GM12891 (cell line): ENCODE data around the gene SETD2.
A peak's percentile ranks its signal among the peaks of the same experiment; 100 is the strongest.

Experiments used
- DNase-seq: peaks from one replicate; pipeline ENCODE4 v3.0.0; 2011; ENCODE audit warnings: low spot score; ENCODE audit not compliant: insufficient read length
- FAIRE-seq: peaks from 2 replicates; lab custom pipeline; 2011; peaks lifted over from hg19 to GRCh38; lab: Jason Lieb, UNC
- PAX5 ChIP-seq: IDR thresholded peaks from 2 replicates; pipeline ENCODE4 v1.6.1; 2011; ENCODE audit warnings: low read length, moderate library complexity, mild to moderate bottlenecking; ENCODE audit not compliant: insufficient read depth, severe bottlenecking
- POLR2A ChIP-seq: IDR thresholded peaks from 2 replicates; pipeline ENCODE4 v1.6.1; 2011; ENCODE audit warnings: low read depth, low read length, control low read depth
- POLR2AphosphoS5 ChIP-seq: IDR thresholded peaks from 2 replicates; pipeline ENCODE4 v1.6.1; 2011; ENCODE audit warnings: low read depth, low read length, control low read depth
- POU2F2 ChIP-seq: IDR thresholded peaks from 2 replicates; pipeline ENCODE4 v1.6.1; 2011; ENCODE audit warnings: low read depth, mild to moderate bottlenecking, control low read depth, low read length, moderate library complexity
- SPI1 ChIP-seq: IDR thresholded peaks from 2 replicates; pipeline ENCODE4 v1.6.1; 2011; ENCODE audit warnings: low read depth, low read length, control low read depth
- TAF1 ChIP-seq: IDR thresholded peaks from 2 replicates; pipeline ENCODE4 v1.6.1; 2011; ENCODE audit warnings: low read depth, low read length, control low read depth

SETD2 gene

DNA sequence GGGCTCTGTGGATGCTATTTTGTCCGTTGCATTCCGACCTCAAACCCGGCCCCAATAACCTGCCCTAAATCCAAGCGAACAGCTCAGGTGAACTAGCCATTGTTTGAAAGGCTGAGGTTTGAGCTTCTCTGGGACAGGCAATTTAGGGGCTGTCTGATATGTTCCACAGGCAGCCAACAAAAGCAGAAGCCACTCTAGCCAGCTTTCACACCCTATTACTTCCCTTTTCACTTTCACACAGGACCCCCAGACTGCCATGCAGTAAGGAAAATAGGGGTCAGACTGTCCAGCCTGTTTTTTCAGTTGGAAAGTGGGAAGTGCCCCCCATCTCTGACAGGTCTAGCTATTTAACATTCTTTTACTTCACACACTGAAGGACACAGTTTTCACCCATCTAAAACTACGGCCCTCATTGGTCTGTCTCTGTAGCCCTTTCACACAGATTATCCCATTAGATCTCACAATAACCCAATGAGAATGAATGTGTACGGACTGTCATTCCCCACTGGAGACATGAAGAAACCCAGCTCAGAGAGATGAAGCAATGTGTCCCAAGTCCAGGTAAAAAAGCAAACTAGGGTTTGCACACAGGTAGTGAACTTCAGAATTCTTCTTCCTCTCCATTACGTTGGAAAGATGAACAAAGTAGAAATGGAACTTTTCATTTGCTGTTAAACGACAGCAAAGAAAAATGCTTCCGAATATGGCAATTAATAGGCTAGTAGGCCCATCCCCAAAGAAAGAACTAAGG lies 189.3 kb downstream of the SETD2 start:
- DNase-seq: no peak
- peak; percentile 78 for TF ChIP-seq SPI1
- TF ChIP-seq TAF1: no peak
- peak; percentile 91 for FAIRE-seq

DNA sequence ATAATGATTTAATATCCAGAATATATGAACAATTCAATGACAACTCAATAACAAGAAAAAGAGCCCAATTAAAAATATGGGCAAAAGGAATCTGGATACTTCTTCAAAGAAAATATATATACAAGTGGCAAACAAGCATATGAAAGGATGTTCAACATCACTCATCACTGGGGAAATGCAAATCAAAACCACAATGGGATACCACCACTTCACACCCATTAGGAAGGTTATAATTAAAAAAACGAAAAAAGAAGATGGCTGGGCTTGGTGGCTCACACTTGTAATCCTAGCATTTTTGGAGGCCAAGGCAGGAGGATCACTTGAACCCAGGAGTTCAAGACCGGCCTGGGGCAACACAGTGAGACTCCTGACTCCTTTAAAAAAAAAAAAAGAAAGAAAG lies 191.5 kb downstream of the SETD2 start:
- FAIRE-seq (peak; percentile 61), DNase-seq (no peak)
- no peak for TF ChIP-seq PAX5
- no peak for TF ChIP-seq POLR2AphosphoS5
- no peak for TF ChIP-seq POLR2A
- TF ChIP-seq TAF1: no peak
- no peak for TF ChIP-seq SPI1
- TF ChIP-seq POU2F2: no peak

DNA sequence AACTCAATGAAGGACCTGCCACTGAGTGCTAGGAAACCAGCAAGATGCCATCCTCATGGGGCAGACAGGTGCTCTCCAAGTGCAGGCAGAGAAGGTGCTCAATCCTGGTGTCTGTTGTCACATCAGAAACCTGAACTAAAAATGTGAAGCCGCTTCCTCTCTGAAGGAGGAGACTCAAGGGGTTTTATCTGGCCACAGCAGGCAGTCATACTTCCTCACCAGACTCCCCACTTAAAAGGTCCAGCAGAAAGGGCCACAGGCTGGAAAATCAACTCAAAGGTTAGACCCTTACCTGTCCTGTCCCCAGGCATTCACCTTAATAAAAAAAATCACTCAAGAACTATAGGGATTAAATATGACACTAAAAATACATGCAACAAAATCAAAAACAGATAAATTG lies 192.2 kb downstream of the SETD2 start:
- DNase-seq (no peak), FAIRE-seq (peak; percentile 78)
- TF ChIP-seq TAF1 (no peak), POLR2A (no peak), POLR2AphosphoS5 (no peak), SPI1 (peak; percentile 75), PAX5 (no peak)

DNA sequence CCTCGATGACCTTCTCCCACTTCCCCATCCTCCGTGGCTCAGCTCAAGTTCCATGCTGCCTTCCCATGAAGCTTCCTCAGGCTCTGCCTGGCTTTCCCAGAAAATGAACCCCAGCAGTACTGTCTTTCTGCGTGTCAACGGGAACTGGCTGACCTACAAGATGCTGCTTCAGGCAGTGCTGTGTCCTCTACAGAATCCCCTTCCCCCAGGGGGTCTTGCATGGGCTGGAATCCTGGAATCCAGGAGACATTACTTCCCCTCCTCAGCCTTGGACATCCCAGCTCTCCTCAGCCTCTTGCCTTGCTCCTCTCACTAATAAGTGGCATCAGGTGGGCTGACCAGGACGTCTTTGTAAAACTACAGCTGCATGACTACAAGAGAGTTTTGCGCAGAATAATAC lies 192.8 kb downstream of the SETD2 start:
- FAIRE-seq (no peak), DNase-seq (no peak)
- TF ChIP-seq SPI1 (peak; percentile 9; the same call in 1 of the 2 replicates), POLR2AphosphoS5 (no peak)

DNA sequence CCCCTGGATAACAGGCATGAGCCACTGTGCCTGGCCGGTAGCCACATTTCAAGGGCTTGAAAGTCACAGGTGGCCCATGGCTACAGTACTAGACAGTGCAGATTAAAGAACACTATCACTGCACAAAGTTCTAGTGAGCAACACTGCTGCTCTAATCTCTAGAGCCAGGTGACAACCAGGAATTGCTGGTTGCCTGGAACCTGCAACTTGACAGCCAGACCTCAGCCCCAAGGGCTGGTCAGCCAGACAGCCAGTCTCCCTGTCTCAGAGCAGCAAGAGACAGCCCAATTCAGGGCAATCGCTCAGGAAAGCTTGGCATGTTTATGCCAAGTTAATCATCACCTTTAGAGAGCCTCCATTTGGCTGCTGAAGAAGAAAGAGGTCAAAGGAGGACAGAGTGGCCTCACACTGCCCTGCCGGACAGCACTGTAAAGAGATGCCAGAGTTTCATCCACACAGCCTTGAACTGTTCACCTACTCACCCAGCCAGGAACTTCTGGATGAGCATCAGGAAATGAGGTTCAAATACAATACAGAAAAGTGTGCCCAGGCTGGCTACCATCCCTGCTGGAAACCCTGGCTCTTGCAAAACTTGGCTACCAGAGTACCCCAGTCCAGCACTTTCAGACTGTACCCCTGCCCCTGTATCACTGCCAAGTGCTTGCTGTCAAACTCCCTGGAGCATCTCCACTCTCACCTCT lies 193.4 kb downstream of the SETD2 start:
- DNase-seq (no peak), FAIRE-seq (no peak)
- TF ChIP-seq TAF1 (no peak), SPI1 (no peak), POLR2AphosphoS5 (no peak), POU2F2 (no peak), PAX5 (no peak), POLR2A (no peak)

DNA sequence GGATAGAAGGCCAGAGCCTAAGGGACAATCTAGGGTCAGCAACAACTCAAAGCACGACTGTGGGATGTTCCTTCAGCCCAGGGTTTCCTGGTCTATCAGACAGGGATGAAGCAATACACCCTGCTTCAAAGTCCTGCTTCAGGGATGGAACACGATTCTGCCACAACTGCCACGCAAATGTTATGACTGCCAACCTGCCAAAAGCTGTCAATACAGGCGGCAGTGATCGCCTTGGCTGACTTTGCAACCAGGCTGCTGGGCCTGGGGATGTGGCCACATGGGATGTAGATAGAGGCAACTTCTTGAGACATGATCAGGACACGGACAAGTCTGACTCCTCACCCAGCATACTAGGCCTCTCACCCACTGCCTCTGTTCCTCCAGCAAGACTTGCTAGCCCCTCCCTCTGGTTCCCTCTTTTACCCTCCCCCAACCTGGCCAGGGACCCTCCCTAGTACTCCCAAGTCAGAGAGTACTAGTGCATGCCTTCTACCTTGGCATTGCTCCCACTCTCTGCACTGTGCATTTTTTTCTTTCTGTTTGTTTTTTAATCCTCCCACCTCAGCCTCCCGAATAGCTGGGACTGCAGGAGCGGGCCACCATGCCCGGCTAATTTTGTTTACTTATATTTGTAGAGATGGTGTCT lies 195.0 kb downstream of the SETD2 start:
- FAIRE-seq (peak; percentile 55), DNase-seq (no peak)
- TF ChIP-seq TAF1: no peak
- TF ChIP-seq SPI1: no peak

DNA sequence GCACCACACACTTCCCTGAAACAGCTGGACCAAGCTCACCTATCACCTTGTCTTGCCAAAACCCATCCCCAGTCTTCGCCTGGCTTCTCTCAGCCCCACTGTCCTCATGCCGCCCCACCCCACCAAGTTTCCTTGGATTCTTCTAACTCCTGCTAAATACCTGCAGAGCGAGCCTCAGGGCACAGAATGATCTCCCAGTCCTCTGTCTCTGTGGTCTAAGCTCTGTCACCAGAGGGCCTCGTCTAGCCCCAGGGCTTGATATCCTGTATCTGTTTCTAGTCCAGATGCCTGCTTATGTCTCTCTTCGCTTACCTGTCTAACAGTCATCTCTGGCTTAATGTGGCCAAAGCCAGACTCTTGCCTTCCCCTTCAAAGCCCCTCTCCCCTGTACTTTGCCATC lies 197.1 kb downstream of the SETD2 start:
- TF ChIP-seq POLR2AphosphoS5: no peak
- TF ChIP-seq TAF1: no peak
- TF ChIP-seq POU2F2: no peak
- no peak for TF ChIP-seq POLR2A
- no peak for TF ChIP-seq PAX5
- TF ChIP-seq SPI1: no peak
- DNase-seq: no peak
- FAIRE-seq: peak; percentile 33
